ENCODE measurements around the gene ROBO1.
A peak's percentile ranks its signal among the peaks of the same experiment; 100 is the strongest.
"Not testable (repeated sequence)": the region's sequence is repeated elsewhere in the genome, so short reads cannot be mapped to it uniquely, and the experiment has no call there.

ROBO1 gene

DNA sequence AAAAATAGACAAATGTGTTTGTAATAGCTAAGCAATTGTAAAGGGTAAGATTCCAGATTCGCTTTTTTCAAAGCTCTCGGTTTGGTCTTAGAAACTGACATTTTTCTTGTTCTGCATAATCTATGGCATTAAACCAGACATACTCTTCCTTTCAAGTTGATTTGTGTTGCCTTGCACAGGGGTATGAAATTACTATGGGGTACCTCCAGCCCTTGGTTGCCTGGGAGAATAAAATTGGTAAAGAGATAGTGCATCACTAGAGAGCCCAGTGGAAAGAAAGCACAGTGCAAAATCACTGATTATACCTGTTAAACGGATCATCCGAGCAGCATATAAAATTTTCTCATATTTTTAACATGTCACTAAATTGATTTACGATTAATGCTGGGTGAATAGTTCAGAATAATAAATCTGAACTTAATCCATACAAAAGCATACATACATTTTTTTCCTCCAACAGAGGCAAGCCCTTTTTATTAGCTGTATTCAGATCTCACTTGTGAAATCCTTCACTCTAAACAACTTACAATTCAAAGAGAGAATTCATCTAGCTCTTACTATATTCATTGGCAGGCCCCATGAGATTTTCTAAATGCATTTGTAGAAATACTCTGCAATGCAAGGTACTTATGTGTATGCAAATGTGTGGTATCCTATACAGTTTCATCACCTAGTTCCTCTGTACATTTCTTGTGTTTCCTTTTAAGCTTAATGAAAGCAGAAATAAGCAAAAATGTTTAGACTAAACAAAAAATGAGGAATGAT, 224.4 kb downstream of the ROBO1 start:
- no peak for DNase-seq

DNA sequence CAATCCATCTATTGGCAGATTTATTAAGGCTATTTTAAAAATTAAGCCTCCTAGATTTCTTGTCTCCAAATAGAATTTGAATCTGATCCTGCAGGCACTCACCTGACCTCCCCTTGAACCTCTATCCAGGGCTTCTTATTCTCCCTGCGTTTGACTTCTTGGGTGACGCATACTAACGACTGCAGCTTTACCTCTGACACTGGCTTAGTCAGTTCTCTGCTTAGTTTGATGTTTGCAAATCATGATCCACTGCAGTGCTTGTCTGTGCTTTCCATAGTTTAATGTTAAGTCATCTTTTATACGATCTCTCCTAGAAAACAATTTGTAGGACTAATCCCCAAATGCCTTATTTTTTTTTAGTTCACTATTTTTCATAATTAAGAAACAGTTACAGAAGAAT, 233.1 kb downstream of the ROBO1 start:
- DNase-seq = no peak

DNA sequence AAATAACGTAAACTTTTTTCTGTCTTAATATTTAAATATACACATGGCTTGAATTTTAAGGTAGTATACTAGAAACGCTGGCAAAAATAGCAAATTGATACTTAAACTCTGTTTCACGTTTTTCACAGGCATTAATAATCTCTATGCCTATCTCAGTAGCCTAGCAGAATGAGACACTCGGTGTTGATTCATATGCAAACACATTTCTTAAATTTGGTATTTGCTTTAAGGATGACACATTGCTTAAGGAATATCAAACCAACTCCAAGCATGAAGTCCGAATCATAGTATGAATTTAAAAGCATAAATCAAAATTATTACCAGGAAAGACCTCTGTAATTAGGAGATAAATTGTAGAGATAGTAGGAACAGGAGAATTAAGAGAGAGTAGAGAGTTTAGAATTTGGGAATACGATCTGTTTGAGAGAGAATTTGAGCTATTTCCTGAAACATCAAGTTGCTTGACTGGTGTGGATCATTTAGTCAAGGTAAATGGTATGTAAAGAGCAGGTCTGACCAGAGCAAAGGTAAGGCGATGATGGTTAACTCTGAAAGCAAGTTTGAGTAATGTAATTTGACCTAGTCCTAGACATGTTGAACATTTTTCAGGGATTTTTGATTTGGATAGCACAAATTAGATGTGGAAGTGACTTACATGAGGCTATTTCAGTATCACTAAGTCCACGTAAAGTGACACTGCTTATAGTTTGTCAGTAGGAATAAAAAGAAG, 236.1 kb downstream of the ROBO1 start:
- no peak for DNase-seq

DNA sequence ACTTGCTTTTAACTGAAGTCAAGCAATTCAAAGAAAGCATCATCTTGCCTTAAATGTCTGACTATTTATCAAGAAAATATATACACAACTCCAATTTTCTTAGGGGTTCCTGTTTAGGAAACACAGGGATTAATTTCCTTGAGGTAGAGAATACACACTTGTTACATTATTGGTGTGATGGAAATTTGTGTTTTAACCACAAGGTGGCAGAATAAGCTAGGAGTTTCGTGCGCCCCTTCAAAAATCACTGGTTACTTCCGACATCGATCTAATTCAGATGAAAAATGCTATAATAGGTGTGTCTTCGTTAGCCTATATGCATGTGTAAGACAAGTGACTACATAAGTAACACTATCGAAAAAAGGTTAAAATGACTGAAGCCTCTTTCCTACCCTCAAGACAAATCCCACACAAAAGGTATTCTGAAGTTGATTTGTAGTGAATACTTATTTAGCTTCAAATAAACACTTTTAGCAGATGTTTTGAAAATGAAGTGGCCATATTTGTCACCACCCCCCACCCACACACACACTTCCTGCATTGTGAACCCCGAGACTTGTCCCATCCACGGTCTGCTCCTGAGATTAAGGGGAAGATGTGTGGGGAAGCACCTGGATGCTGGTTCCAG, 246.5 kb downstream of the ROBO1 start:
- DNase-seq = peak; percentile 21 to 41 (median 26)

DNA sequence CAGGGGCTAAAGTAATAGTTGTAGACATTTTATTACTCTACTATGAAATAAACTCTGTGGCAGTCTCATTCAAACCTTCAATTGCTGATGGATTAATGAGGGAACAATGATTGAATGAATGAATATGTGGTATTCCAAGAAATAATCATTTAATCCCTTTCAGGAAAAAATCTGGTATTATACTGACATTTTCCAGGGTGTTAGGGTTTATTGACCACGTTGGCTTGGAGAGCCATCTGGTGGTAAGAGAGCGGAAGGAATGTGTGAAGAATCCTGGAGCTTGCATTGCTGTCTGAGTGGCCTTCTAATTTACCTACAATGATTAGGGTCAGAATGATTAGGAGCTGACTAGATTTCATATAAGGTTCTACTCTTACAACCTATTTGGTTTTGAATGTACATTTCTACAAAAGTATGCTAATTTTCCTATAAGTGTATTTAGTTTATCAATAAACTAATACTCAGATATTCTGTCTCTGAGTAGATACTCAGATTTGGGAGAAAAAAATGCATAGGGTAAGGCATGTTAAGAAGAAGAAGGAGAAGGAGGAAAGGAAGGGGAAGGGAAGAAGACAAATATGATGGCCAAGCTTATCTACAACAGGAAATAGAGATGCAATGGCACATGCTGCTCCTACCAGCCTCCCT, 249.9 kb downstream of the ROBO1 start:
- peak in 2 of 3 donors; percentile 6 to 7 for DNase-seq

DNA sequence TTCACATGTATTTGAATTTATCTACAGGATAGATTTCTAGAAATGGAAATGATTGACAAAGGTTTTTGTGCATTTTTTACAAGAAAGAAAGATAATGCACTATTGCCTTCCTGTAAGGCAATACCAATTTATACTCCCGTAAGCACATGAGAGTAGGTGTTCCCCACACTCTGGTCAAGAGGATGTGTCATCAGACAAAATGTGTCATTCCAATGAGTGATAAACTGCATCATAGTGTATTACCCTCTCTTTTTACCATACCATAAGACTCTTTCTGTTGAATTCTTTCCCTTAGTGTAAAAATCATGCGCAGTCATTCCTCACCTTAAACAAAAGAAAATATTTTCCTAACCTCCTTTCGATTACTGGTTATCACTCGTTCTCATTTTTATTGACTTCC, 251.0 kb downstream of the ROBO1 start:
- DNase-seq = no peak

DNA sequence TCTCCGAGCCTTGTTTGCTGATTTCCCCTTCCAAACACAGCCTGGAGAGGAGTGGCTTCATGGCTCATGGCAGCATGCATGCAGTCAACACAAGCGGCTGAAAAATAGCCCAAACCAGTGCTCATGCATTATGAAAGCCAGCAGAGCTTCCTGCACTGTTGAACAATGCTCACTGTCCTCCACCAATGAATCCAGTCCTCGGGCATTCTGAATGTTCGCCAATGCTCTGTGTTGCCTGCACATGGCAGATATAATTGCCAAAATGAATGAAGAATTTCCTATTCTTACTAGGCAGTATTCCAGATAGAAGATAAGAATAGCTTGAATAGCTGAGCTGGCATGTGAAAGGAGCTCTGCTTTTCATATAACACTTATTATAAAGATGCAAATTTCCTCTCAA, 252.7 kb downstream of the ROBO1 start:
- DNase-seq = no peak

DNA sequence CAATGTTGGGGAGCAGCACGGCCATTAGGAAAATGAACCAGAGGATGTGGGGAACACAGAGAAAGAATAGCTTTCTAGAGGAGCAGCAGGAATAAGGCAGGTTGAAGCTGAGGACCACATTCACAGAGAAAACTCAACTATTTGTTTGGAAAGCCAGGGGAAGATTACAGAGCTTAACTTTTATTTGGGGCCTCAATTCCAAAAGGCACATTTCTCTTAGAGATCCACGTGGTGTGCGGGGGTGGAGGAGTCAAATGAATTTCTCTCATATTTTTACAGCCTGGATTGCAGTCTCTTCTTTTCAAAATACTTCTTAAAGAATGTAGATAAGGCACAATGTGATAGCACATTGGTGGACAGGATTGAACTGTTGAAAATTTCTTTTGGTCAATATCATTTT, 253.7 kb downstream of the ROBO1 start:
- no peak for DNase-seq

DNA sequence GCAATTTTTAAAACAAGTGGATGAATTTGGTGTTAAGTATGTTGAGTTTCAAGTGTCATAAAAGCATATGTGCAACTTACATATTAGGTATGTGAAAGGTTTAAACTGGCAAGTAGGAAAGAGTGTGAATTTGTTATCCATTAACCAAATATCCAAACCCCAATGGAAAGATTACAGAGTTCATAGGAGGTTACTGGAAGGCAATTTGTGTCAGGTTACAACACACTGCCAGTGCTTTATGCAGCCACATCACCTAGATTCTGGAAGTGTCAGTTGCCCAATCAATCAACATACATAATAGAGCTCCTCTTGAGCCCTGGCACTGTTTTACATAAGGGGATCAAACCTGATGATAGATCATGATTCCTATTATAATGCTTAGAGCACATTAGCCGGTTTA, 261.0 kb downstream of the ROBO1 start:
- DNase-seq = no peak

DNA sequence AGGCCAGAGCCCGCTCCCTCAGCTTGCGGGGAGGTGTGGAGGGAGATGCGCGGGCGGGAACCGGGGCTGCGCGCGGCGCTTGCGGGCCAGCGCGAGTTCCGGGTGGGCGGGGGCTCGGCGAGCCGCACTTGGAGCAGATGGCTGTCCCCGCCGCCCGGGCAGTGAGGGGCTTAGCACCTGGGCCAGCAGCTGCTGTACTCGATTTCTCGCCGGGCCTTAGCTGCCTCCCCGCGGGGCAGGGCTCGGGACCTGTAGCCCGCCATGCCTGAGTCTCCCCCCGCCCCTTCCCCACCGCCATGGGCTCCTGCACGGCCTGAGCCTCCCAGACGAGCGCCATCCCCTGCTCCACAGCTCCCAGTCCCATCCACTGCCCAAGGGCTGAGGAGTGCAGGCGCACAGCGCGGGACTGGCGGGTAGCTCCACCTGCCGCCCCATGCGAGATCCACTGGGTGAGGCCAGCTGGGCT, 265.5 kb downstream of the ROBO1 start:
- not testable (repeated sequence) for DNase-seq

DNA sequence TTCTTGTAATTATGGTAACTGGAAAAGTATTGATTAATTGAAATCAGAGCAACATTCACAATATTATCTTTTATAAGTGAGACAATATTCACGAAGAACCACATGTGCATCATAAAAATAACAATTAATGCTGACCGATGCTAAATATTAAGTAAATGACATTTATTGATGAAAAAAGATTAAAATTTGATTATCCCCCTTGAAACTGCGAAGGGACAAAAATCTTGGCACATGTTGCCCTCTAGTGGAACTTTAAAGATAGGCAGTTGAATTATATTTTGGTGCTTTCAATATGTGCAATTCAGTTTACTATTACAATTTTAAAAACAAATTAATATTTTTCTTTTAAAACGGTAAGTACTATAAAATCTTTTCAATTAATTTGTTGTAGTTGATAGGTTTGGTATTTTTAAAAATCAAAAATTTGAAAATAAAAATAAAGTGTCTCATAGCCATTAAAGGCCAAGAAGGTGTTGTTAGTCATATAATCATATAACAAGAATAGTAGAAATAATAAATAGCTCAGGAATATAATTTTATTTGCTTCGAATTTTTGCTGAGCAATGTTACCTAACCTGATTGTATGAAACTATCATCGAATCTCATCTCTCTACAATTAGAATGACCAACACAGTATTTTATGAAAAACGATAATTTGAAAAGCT, 270.2 kb downstream of the ROBO1 start:
- peak in 2 of 3 donors; percentile 8 to 26 for DNase-seq

DNA sequence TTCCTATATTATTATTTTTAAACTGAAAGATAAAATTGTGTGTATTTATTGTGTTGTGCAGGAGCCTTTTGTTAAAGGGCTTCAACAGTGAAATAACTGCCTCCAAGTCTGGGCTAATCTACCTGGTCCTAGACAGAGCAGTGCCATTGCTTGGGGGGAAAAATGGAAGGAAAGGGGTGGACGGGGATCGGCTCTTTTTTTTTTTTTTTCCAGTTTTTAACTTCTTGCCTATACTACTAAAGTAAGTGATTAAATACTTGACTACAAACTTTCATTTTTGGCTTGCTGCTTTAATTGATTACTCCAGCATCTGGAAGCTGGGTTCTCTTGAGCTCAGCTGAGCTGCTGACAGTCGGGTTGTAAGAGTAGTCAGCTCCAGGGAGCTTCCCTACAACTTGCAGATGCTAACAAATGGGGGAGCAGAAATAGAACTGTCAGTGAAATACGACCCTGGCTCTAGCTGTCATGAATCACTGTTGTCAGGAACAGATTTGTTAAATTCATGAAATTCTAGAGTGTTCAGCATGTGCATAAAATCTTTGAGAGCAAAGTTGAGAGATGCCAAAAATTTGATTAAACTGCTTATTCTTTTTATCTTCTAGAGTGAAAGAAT, 276.7 kb downstream of the ROBO1 start:
- no peak for DNase-seq

DNA sequence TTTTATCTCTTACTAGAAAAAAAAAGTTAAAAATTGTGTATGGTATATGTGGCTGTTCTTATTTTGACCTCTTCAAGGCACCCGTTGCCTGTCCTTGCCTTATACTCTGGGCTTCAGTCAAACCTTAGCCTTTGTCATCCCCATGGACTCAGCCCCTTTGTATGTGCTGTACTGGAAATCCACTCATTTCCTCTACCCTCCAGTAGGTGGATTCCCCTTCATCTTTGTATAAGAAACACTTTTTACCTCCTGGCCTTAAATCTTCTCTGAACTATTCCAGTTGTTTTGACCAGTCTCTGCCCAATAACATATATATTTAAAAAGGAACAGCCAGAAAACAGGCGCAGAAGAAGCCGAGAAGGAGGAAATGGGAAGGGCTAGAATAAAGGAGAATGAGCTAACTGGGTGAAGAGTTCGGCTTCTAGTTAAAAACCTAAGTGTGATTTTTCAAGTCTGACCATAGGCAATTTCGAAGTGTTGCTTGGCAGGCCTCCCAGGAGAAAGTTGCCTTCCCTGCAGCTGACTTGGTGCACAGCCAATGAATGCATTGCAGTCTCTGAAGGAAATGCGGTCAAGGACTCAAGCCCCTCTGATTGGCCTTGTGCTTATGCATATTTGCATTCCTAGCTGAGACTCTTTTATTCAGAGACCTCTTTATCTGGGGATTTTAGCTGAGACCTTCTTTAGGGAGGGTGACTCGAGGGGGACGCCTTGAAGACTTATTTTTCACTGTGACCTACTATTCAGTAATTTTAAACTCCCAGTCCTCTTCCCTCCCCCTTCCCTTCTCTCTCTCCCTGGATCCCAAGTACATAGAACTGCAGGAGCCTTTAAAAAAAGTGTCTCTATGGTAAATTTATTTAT, 277.4 kb downstream of the ROBO1 start:
- DNase-seq = no peak

DNA sequence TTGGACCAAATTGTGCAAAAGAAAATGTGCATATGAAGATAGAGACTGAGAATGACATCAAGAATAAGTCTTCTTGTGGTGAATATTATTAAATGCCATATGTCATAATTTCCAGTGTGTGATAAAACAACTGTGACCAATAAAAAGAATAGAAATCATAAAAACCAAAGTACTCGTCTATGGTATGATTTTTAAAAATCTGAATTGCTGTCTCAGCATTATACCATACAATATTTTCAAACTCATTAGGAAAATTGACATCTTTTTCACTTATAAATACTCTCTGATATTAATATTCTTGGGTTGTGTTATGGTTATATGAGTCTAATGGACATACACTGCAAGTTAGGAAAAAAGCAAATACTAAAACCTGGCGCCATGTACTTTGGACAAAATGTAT, 279.4 kb downstream of the ROBO1 start:
- no peak for DNase-seq

DNA sequence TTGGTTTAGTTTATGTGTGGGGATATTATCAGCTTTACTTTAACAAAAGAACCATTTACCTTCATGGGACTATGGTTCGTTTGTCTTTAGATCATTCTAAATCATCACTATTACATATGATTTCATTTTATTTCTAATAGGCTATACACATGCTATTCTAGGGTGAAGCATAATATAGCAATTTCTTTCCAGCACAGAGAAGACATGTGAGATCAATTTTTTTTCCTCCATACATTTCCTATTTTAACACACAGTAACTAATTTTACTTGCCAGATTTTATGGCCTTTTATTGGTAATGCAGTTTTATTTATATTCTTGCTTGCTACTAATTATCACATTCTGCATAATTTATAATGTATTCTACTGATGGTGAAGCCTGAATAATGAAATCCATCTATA, 287.1 kb downstream of the ROBO1 start:
- DNase-seq = no peak

DNA sequence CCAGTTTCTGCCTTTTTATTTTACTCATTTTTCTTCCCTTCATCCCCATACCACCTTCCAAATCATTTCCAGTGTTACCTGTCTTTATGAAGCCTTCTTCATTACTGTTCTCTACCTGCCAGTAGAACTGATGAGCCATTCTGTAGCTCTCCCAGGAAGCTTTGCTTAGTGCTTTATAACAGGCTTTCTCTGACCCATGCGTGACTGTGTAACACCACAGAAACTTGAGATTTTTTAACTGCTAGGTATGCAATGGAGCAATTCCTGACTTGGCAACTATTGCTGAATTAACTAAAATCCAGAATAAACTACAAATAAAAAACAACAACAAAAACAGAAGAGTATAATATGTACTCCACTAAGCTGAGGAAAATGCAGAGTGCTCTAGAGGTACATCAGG, 289.2 kb downstream of the ROBO1 start:
- no peak for DNase-seq

DNA sequence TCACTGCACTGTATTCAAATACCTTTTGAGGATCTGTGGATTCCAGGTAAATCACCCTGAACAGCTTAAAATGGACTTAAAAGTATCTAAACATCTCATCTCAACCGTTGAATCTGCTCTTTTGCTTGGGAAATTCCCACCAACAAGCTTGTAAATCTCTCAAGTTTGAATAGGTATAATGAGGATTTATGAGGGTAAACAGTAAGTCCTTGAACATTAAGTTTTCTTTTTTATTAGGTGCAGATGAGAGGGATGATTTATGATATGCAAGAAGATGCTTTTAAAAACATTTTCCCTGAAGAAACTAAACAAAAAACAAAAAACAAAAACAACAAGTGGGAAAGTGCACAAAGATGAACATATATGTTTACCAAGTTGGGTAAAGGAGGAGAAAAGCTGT, 290.6 kb downstream of the ROBO1 start:
- DNase-seq = no peak

DNA sequence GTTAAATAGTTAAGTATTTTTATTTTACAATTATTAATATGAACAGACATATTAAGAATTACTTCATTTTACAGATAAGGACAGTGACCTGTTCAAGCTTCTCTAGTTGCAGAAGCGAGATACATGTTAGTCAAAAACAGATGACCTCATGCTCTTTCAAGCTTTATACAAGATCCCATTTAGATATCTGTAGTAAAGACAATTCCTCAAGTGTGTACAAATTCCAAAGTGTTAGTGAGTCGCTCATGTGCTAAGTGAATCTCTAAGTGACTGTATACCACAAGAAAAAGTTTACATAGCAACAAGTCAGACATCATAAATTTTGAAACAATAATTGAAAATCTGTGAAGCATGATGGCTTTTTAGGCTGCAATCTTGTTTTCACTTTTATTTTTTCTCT, 293.8 kb downstream of the ROBO1 start:
- DNase-seq = no peak

DNA sequence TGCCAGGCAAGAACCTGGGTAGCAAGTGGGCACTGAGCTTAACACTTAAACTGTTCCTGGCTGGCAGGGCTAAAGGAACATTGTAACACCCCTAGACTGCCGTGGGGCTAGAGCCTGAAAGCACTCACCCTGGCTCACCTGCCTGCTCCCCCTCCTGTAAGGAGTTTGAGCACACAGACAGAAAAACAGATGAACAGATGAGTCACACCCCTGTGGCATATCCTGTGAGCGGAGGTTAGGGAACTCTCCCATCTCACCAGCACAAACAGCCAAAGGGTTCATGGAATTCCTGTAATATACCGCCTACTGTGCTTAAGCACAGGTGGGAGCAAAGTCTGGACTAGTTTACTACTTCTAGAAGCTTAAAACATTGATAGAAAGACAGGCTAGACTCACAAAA, 300.1 kb downstream of the ROBO1 start:
- no peak for DNase-seq

DNA sequence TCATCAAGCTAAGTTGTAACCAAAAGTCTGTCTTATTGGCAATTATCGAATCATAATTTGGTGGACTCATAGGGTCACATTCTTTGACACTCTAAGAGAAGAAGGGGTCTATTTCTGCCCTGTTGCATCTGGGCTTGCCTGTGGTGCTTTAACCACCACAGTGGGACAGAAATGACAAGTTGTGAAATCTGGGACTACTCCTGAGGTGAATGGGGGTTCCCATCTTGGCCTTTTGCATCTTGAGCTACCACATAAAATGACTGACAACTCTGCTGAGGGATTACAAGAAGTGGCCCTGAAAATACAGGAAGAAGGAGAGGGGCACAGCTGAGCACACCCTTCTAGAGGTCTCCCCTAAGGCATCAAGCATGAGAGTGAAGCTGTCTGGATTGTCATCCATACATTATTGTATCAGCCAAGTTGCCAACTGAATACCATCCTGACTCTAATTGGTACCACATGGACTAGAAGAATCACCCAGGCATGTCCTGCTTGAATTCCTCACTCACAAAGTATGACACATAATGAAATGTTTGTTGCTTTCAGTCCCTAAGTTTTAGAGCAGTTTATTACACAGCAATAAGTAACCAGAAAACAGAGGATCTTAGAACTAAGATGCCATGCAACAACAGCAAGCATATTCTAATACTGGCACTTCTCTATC, 306.5 kb downstream of the ROBO1 start:
- no peak for DNase-seq

DNA sequence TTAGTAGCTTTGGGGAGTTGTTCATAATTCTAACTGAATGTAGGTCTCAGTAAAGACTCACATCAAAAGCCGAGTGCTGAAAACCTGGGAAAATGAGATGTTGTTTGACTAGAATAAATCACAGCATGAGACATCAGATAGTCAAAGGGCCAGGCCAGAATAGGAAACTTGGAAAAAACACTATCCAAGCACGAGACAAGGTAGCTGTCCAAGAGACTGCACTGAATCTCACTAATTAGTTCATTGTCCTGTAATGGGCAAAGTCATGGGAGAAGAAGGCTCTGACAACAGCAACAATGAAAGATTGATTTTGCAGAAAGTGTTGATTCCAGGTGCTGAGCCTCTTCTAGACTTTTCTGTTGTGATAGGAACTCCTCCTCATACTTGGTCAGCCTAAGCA, 314.2 kb downstream of the ROBO1 start:
- no peak for DNase-seq
